B cell (primary cell): ENCODE measurements around the gene ZNF35. TPM values are rescaled to one million over a fixed set of nuclear protein-coding genes. Genes with fewer than 3 reads are reported as not detected.

Experiments
- ATAC-seq: fragments of 200-7000 bp; cut with Tn5 transposase; one replicate; pipeline ENCODE4 v1.10.0; 2021; ENCODE audit warnings: low read depth, mild to moderate bottlenecking, moderate number of reproducible peaks, moderate library complexity
- CTCF ChIA-PET: fragments of 350-600 bp; sonication (Branson Sonifier 250); formaldehyde crosslinking; loops from one replicate; lab custom pipeline; 2021; ENCODE audit warnings: antibody characterized with exemption, inconsistent platforms; lab: Charles Lee
- POLR2A ChIA-PET: fragments of 350-600 bp; sonication (Branson Sonifier 250); formaldehyde crosslinking; loops from one replicate; lab custom pipeline; 2021; ENCODE audit warnings: antibody characterized with exemption; lab: Charles Lee
- DNase-seq: peaks from one replicate; pipeline ENCODE4 v3.0.0; 2013
- H2AFZ ChIP-seq: 2 replicates; pipeline ENCODE4 v1.6.1; 2012; ENCODE audit warnings: mild to moderate bottlenecking, low read depth, low read length; ENCODE audit not compliant: insufficient read depth, poor library complexity, severe bottlenecking
- H3K27ac ChIP-seq, 2 donors: 1 replicate in 1 of 2; 2 replicates in 1 of 2; pipeline ENCODE4 v1.5.1; 2012 to 2013; ENCODE audit warnings: low read length in 2 of 2, mild to moderate bottlenecking in 2 of 2, moderate library complexity in 1 of 2
- H3K27me3 ChIP-seq, 4 experiments: fragments of 200-600 bp in 1 of 4; sonication (generic) in 1 of 4; replicated peaks in 1 of 4; 1 replicate in 2 of 4; 2 replicates in 2 of 4; pipeline versions ENCODE4 v1.6.1 to v1.7.0; 2013 to 2016; ENCODE audit warnings: low read length in 3 of 4, mild to moderate bottlenecking in 2 of 4, mixed read lengths in 1 of 4, moderate library complexity in 1 of 4; ENCODE audit not compliant: insufficient read depth in 4 of 4, control insufficient read depth in 3 of 4; ENCODE audit errors: control extremely low read depth in 1 of 4
- H3K36me3 ChIP-seq, 2 experiments: replicated peaks in 1 of 2; 1 replicate in 1 of 2; 2 replicates in 1 of 2; pipeline versions ENCODE4 v1.6.1 to v1.7.1; 2013; ENCODE audit warnings: low read length in 1 of 2; ENCODE audit not compliant: insufficient read depth in 2 of 2, control insufficient read depth in 1 of 2; ENCODE audit errors: control extremely low read depth in 1 of 2, extremely low read depth in 1 of 2
- H3K4me1 ChIP-seq, 2 donors: fragments of 200-600 bp in 1 of 2; sonication (generic) in 1 of 2; 1 replicate in 1 of 2; 2 replicates in 1 of 2; pipeline versions ENCODE4 v1.5.1 to v1.6.1; 2013 to 2017; ENCODE audit warnings: low read length in 2 of 2; ENCODE audit not compliant: control insufficient read depth in 2 of 2, insufficient read depth in 2 of 2
- H3K4me2 ChIP-seq: replicated peaks from 2 replicates; pipeline ENCODE3; 2012; ENCODE audit warnings: mild to moderate bottlenecking, low read depth, low read length; ENCODE audit not compliant: poor library complexity, severe bottlenecking
- H3K4me3 ChIP-seq, 5 experiments: fragments of 200-600 bp in 1 of 5; sonication (generic) in 1 of 5; 1 replicate in 3 of 5; 2 replicates in 2 of 5; pipeline versions ENCODE4 v1.5.1 to v1.7.0; 2011 to 2016; ENCODE audit warnings: low read length in 4 of 5, mild to moderate bottlenecking in 4 of 5, low read depth in 2 of 5, control low read depth in 1 of 5, moderate library complexity in 1 of 5; ENCODE audit not compliant: insufficient read depth in 1 of 5; ENCODE audit errors: control extremely low read depth in 1 of 5, extremely low read depth in 1 of 5
- H3K79me2 ChIP-seq: fragments of 200-600 bp; sonication (generic); one replicate; pipeline ENCODE4 v1.6.0; 2016; ENCODE audit warnings: low read length; ENCODE audit not compliant: control insufficient read depth, insufficient read depth
- H3K9ac ChIP-seq: fragments of 200-600 bp; sonication (generic); 2 replicates; pipeline ENCODE4 v1.6.1; 2017; ENCODE audit warnings: mild to moderate bottlenecking, low read length, moderate library complexity
- H3K9me3 ChIP-seq, 3 donors: one replicate each; pipeline versions ENCODE4 v1.6.1 to v1.7.1; 2013; ENCODE audit warnings: low read length in 2 of 3; ENCODE audit not compliant: control insufficient read depth in 2 of 3, insufficient read depth in 1 of 3; ENCODE audit errors: control extremely low read depth in 1 of 3
- H4K20me1 ChIP-seq: 2 replicates; pipeline ENCODE4 v1.6.0; 2012; ENCODE audit warnings: mild to moderate bottlenecking, low read length; ENCODE audit not compliant: insufficient read depth, control insufficient read depth, poor library complexity, severe bottlenecking
- H3K27ac Mint-ChIP-seq: one replicate; pipeline ENCODE4 v1.8.0; 2021; ENCODE audit warnings: mixed read lengths
- H3K27me3 Mint-ChIP-seq: one replicate; pipeline ENCODE4 v1.8.0; 2021; ENCODE audit warnings: mixed read lengths
- H3K4me1 Mint-ChIP-seq: one replicate; pipeline ENCODE4 v1.8.0; 2021; ENCODE audit warnings: mixed read lengths
- H3K4me3 Mint-ChIP-seq: one replicate; pipeline ENCODE4 v1.8.0; 2021; ENCODE audit warnings: mixed read lengths
- H3K9me3 Mint-ChIP-seq: one replicate; pipeline ENCODE4 v1.8.0; 2022; ENCODE audit warnings: mixed read lengths; ENCODE audit not compliant: insufficient read depth
- CTCF ChIP-seq: fragments of 200-600 bp; IDR thresholded peaks from one replicate; pipeline ENCODE4 v1.8.0; 2022; ENCODE audit warnings: antibody characterized with exemption, mild to moderate bottlenecking
- EZH2 ChIP-seq: IDR thresholded peaks from 2 replicates; pipeline ENCODE4 v1.6.1; 2012; ENCODE audit warnings: borderline replicate concordance, low read depth, mild to moderate bottlenecking, moderate library complexity, low read length; ENCODE audit not compliant: insufficient read depth, poor library complexity, severe bottlenecking
- WGBS: methylation state at CpG from one replicate; pipeline ENCODE4 v1.1.5; 2013; ENCODE audit warnings: missing lambda C conversion rate; ENCODE audit not compliant: insufficient coverage; 5-methylcytosine and 5-hydroxymethylcytosine counted together
- intact Hi-C: fragments of 100-400 bp; cut with micrococcal nuclease; formaldehyde crosslinking; loops from one replicate; pipeline ENCODE4 v1.10.0; 2022
- polyA plus RNA-seq: library from polyadenylated mRNA; depleted of rRNA; stranded (reverse); fragments of >200 nt; gene quantifications from 2 replicates; pipeline ENCODE4 v1.2.3, GENCODE V29; 2012
- total RNA-seq, 2 donors: library from RNA; stranded (reverse); fragments of 120-200 nt in 1 of 2; gene quantifications; 1 replicate in 1 of 2; 2 replicates in 1 of 2; pipeline versions ENCODE4 v1.2.3 to v1.2.4, GENCODE V29; 2013 to 2022

ZNF35 gene
- total and polyA plus RNA-seq, 2 donors (not counting 1 experiment from before 2014, with no cell fraction given): 1.4 to 12.1 TPM

DNA sequence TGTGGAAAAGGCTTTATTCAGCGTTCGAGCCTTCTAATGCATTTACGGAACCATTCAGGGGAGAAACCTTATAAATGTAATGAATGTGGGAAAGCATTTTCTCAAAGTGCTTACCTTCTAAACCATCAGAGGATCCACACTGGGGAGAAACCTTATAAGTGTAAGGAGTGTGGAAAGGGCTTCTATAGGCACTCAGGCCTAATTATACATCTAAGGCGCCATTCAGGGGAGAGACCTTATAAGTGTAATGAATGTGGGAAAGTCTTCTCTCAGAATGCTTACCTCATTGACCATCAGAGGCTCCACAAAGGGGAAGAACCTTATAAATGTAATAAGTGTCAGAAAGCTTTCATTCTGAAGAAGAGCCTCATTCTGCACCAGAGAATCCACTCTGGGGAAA, 6.2 kb upstream of the ZNF35 start:
- peaks cover 17 to 40% of the 10 kb centered on the region in 2 experiments for H3K36me3 ChIP-seq
- no peak overlapping the region for H2AFZ ChIP-seq
- ATAC-seq (no peak), DNase-seq (no peak)
- no peak overlapping the region for H3K4me3 ChIP-seq
- no peak overlapping the region for H3K27ac ChIP-seq
- no CpG with 5 or more reads among the region's 4 CpGs for WGBS
- H3K4me2 ChIP-seq: no peak overlapping the region
- TF ChIP-seq CTCF: no peak
- TF ChIP-seq EZH2: no peak
- no peak overlapping the region for H3K27ac Mint-ChIP-seq
- H3K4me1 ChIP-seq: no peaks in the 10 kb centered on the region
- peaks cover 7 to 36% (median 15%) of the 10 kb centered on the region in 3 donors for H3K9me3 ChIP-seq
- H3K4me1 Mint-ChIP-seq: peaks cover 3% of the 10 kb centered on the region
- ChIA-PET CTCF (no interaction called here), POLR2A (no interaction called here)
- peaks cover 22% of the 10 kb centered on the region for H3K9me3 Mint-ChIP-seq
- H3K4me3 Mint-ChIP-seq: no peak overlapping the region
- intact Hi-C loops: no loop called here
- peaks cover 8% of the 10 kb centered on the region for H3K79me2 ChIP-seq
- no peaks in the 10 kb centered on the region for H3K27me3 ChIP-seq
- H4K20me1 ChIP-seq: no peaks in the 10 kb centered on the region
- no peaks in the 10 kb centered on the region for H3K27me3 Mint-ChIP-seq
- H3K9ac ChIP-seq: no peak overlapping the region

DNA sequence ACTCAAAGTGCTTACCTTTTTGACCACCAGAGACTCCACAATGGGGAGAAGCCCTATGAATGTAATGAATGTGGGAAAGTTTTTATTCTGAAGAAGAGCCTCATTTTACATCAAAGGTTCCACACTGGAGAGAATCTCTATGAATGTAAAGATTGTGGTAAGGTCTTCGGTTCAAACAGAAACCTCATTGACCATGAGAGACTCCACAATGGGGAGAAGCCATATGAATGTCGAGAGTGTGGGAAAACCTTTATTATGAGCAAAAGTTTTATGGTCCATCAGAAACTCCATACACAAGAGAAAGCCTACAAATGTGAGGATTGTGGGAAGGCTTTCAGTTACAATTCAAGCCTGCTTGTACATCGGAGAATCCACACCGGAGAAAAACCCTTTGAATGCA, 5.5 kb upstream of the ZNF35 start:
- ChIA-PET POLR2A (no interaction called here), CTCF (no interaction called here)
- Mint-ChIP-seq H3K27me3 (no peaks in the 10 kb centered on the region), H3K4me3 (no peak overlapping the region), H3K4me1 (peaks cover 9% of the 10 kb centered on the region), H3K9me3 (peaks cover 22% of the 10 kb centered on the region), H3K27ac (no peak overlapping the region)
- Histone ChIP-seq H3K9ac (no peak overlapping the region), H3K79me2 (peaks cover 8% of the 10 kb centered on the region), H3K4me1 (peaks cover 0 to 5% of the 10 kb centered on the region in 2 donors), H3K36me3 (peaks cover 15 to 37% of the 10 kb centered on the region in 2 experiments), H2AFZ (no peak overlapping the region), H3K4me2 (no peak overlapping the region), H3K27ac (no peak overlapping the region), H4K20me1 (no peaks in the 10 kb centered on the region), H3K4me3 (no peak overlapping the region), H3K9me3 (peaks cover 7 to 36% (median 15%) of the 10 kb centered on the region in 3 donors), H3K27me3 (no peaks in the 10 kb centered on the region)
- intact Hi-C loops: no loop called here
- DNase-seq: no peak
- TF ChIP-seq EZH2 (no peak), CTCF (no peak)
- ATAC-seq: no peak
- WGBS: 100% methylated on average over 1 of the region's 4 CpGs
